ENCODE measurements around the gene MAN2A2. TPM values are rescaled to one million over a fixed set of nuclear protein-coding genes. Genes with fewer than 3 reads are reported as not detected.

The MAN2A2 gene
- total RNA-seq, 1 donor from 2014 or later: 18.5 TPM

DNA sequence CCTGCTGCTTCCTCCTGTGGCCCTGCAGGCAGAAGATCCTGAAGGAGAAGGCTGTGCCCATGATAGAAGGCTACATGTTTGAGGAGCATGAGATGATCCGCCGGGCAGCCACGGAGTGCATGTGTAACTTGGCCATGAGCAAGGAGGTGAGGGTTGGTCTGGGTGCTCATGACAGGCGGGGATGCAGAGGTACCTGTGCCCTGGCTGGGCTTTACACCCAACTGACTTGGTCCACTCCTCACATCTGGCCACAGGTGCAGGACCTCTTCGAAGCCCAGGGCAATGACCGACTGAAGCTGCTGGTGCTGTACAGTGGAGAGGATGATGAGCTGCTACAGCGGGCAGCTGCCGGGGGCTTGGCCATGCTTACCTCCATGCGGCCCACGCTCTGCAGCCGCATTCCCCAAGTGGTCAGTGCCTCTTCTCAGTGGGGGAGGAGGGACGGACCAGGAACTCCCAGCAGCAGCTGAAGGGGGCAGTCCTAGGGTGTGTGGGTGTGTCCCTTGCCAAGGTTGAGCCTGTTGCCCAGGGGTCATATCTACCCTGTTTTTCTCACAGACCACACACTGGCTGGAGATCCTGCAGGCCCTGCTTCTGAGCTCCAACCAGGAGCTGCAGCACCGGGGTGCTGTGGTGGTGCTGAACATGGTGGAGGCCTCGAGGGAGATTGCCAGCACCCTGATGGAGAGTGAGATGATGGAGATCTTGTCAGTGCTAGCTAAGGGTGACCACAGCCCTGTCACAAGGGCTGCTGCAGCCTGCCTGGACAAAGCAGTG, 50.0 kb downstream of the MAN2A2 start:
- Mint-ChIP-seq H3K36me3 (ENCODE audit: low read depth, unreplicated experiment) (peaks cover 18% of the 10 kb centered on the region), H3K4me3 (ENCODE audit: unreplicated experiment) (no peak overlapping the region), H3K4me1 (ENCODE audit: low read depth, unreplicated experiment) (no peaks in the 10 kb centered on the region), H3K9me3 (ENCODE audit: unreplicated experiment) (no peaks in the 10 kb centered on the region), H3K27ac (ENCODE audit: unreplicated experiment) (no peak overlapping the region), H3K27me3 (ENCODE audit: low read depth, unreplicated experiment) (no peaks in the 10 kb centered on the region)
- Histone ChIP-seq H3K79me2 (ENCODE audit: insufficient read depth, low read length) (peaks cover 3% of the 10 kb centered on the region), H3K27me3 (ENCODE audit: insufficient read depth, low read length) (no peaks in the 10 kb centered on the region), H4K20me1 (ENCODE audit: insufficient read depth, low read length) (peaks cover 3% of the 10 kb centered on the region), H3K36me3 (ENCODE audit: insufficient read depth, low read length) (peaks cover 21% of the 10 kb centered on the region), H3K27ac (ENCODE audit: low read depth, low read length) (no peak overlapping the region), H3K4me3 (ENCODE audit: insufficient read depth, low read depth, low read length) (no peak overlapping the region), H3K9ac (ENCODE audit: low read length) (no peak overlapping the region), H2AFZ (ENCODE audit: low read depth, low read length) (no peak overlapping the region), H3K4me1 (ENCODE audit: insufficient read depth, low read length) (peaks cover 26% of the 10 kb centered on the region), H3K9me3 (ENCODE audit: insufficient read depth, low read depth, low read length) (no peaks in the 10 kb centered on the region), H3K4me2 (ENCODE audit: low read length) (no peak overlapping the region)
- no peak for FAIRE-seq
- TF ChIP-seq, protein P1, sequence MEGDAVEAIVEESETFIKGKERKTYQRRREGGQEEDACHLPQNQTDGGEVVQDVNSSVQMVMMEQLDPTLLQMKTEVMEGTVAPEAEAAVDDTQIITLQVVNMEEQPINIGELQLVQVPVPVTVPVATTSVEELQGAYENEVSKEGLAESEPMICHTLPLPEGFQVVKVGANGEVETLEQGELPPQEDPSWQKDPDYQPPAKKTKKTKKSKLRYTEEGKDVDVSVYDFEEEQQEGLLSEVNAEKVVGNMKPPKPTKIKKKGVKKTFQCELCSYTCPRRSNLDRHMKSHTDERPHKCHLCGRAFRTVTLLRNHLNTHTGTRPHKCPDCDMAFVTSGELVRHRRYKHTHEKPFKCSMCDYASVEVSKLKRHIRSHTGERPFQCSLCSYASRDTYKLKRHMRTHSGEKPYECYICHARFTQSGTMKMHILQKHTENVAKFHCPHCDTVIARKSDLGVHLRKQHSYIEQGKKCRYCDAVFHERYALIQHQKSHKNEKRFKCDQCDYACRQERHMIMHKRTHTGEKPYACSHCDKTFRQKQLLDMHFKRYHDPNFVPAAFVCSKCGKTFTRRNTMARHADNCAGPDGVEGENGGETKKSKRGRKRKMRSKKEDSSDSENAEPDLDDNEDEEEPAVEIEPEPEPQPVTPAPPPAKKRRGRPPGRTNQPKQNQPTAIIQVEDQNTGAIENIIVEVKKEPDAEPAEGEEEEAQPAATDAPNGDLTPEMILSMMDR (IDR thresholded peaks at IDR 0.05; ENCODE audit: insufficient read depth, low read depth, low read length): no peak
- no peak for TF ChIP-seq EZH2 (IDR thresholded peaks at IDR 0.05; ENCODE audit: insufficient read depth, low read length)
- DNase-seq (ENCODE audit: low read depth): no peak

DNA sequence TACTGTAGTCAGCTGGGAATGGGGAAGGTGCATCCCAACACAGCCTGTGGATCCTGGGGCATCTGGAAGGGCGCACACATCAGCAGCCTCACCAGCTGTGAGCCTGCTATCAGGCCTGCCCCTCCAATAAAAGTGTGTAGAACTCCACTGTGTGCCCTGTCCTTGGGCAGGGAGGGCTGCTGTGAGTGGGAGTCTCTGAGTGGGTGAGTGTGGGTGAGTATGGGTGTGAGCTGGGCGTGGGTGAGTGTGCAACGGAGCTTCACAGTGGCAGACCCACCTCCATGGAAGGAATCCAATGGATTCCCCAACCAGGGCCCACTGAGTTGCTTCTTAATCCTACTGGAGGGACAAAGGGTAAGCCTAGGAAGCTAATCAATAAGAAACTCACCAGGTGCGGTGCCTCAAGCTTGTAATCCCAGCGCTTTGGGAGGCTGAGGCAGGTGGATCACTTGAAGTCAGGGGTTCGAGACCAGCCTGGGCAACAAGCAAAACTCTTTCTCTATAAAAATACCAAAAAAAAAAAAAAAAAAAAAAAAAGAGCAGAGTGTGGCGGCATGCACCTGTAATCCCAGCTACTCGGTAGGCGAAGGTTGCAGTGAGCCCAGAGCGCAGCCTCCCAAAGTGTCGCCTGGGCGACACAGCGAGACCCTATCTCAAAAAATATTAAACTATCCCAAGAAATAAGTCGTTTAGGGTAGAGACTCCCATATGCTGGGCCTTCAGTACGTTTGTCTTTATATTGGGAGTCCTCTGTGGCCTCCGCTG, 51.0 kb downstream of the MAN2A2 start:
- no peak overlapping the region for H3K4me3 ChIP-seq (ENCODE audit: insufficient read depth, low read depth, low read length)
- peaks cover 5% of the 10 kb centered on the region for H4K20me1 ChIP-seq (ENCODE audit: insufficient read depth, low read length)
- no peak overlapping the region for H3K9ac ChIP-seq (ENCODE audit: low read length)
- peak overlapping the region; percentile 96 for H3K4me2 ChIP-seq (ENCODE audit: low read length)
- Mint-ChIP-seq H3K9me3 (ENCODE audit: unreplicated experiment) (no peaks in the 10 kb centered on the region), H3K27ac (ENCODE audit: unreplicated experiment) (no peak overlapping the region), H3K4me1 (ENCODE audit: low read depth, unreplicated experiment) (no peaks in the 10 kb centered on the region), H3K4me3 (ENCODE audit: unreplicated experiment) (no peak overlapping the region), H3K27me3 (ENCODE audit: low read depth, unreplicated experiment) (no peaks in the 10 kb centered on the region), H3K36me3 (ENCODE audit: low read depth, unreplicated experiment) (peaks cover 13% of the 10 kb centered on the region)
- H3K27ac ChIP-seq (ENCODE audit: low read depth, low read length): no peak overlapping the region
- H3K79me2 ChIP-seq (ENCODE audit: insufficient read depth, low read length): peaks cover 3% of the 10 kb centered on the region
- no peak for FAIRE-seq
- H3K36me3 ChIP-seq (ENCODE audit: insufficient read depth, low read length): peaks cover 21% of the 10 kb centered on the region
- DNase-seq (ENCODE audit: low read depth): no peak
- H3K27me3 ChIP-seq (ENCODE audit: insufficient read depth, low read length): no peaks in the 10 kb centered on the region
- peak overlapping the region; percentile 80 for H2AFZ ChIP-seq (ENCODE audit: low read depth, low read length)
- H3K9me3 ChIP-seq (ENCODE audit: insufficient read depth, low read depth, low read length): no peaks in the 10 kb centered on the region
- H3K4me1 ChIP-seq (ENCODE audit: insufficient read depth, low read length): peaks cover 26% of the 10 kb centered on the region
- TF ChIP-seq EZH2 (IDR thresholded peaks at IDR 0.05; ENCODE audit: insufficient read depth, low read length): no peak
- TF ChIP-seq, protein P1 (IDR thresholded peaks at IDR 0.05; ENCODE audit: insufficient read depth, low read depth, low read length): no peak
